Muscle of back (tissue), 13 donors: Measurements from ENCODE around the gene MIA2. TPM values are rescaled to one million over a fixed set of nuclear protein-coding genes. Genes with fewer than 3 reads are reported as not detected.
"Not testable (repeated sequence)": the region's sequence is repeated elsewhere in the genome, so short reads cannot be mapped to it uniquely, and the experiment has no call there.

Experiments used
- DNase-seq, 3 donors: peaks; one replicate each; pipeline versions ENCODE4 v3.0.0 to v3.0.0-alpha.2; 2013
- long read RNA-seq, 9 donors: transcript quantifications; one replicate each; lab custom pipeline, GENCODE V29; 2026
- polyA plus RNA-seq, 10 donors: library from polyadenylated mRNA; unstranded; fragments of 120-200 nt; gene quantifications; one replicate each; pipeline ENCODE4 v1.2.1, GENCODE V29; 2013; ENCODE audit not compliant: insufficient read length in 10 of 10

The MIA2 gene, protein sequence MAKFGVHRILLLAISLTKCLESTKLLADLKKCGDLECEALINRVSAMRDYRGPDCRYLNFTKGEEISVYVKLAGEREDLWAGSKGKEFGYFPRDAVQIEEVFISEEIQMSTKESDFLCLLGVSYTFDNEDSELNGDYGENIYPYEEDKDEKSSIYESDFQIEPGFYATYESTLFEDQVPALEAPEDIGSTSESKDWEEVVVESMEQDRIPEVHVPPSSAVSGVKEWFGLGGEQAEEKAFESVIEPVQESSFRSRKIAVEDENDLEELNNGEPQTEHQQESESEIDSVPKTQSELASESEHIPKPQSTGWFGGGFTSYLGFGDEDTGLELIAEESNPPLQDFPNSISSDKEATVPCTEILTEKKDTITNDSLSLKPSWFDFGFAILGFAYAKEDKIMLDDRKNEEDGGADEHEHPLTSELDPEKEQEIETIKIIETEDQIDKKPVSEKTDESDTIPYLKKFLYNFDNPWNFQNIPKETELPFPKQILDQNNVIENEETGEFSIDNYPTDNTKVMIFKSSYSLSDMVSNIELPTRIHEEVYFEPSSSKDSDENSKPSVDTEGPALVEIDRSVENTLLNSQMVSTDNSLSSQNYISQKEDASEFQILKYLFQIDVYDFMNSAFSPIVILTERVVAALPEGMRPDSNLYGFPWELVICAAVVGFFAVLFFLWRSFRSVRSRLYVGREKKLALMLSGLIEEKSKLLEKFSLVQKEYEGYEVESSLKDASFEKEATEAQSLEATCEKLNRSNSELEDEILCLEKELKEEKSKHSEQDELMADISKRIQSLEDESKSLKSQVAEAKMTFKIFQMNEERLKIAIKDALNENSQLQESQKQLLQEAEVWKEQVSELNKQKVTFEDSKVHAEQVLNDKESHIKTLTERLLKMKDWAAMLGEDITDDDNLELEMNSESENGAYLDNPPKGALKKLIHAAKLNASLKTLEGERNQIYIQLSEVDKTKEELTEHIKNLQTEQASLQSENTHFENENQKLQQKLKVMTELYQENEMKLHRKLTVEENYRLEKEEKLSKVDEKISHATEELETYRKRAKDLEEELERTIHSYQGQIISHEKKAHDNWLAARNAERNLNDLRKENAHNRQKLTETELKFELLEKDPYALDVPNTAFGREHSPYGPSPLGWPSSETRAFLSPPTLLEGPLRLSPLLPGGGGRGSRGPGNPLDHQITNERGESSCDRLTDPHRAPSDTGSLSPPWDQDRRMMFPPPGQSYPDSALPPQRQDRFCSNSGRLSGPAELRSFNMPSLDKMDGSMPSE (N-terminal part only)
- 10 to 100 TPM; 15.0 to 24.5 (median 16.9) TPM for polyA plus RNA-seq
- long read RNA-seq, donor 1, partial matches to known transcripts = 0 of 1 reads
- long read RNA-seq, donor 1, other reads (novel, unspliced or antisense) = 0 of 1 reads
- long read RNA-seq, donor 2 = 0 reads
- long read RNA-seq, donor 3 = 0 reads
- long read RNA-seq, donor 4 = 0 reads
- long read RNA-seq, donor 5, partial matches to known transcripts = 0 of 2 reads
- long read RNA-seq, donor 5, other reads (novel, unspliced or antisense) = 0 of 2 reads
- long read RNA-seq, donor 6, partial matches to known transcripts = 0 of 1 reads
- long read RNA-seq, donor 6, other reads (novel, unspliced or antisense) = 0 of 1 reads
- long read RNA-seq, donor 7 = 0 reads
- long read RNA-seq, donor 8 = 0 reads
- long read RNA-seq, donor 9 = 0 reads

GRCh38 chr14:39233680-39234326 is at the start of gene MIA2:
MIA2 (plus strand) TSS chr14:39233915; CDS start chr14:39234115, 200 bp downstream.
- DNase-seq = no peak

DNA sequence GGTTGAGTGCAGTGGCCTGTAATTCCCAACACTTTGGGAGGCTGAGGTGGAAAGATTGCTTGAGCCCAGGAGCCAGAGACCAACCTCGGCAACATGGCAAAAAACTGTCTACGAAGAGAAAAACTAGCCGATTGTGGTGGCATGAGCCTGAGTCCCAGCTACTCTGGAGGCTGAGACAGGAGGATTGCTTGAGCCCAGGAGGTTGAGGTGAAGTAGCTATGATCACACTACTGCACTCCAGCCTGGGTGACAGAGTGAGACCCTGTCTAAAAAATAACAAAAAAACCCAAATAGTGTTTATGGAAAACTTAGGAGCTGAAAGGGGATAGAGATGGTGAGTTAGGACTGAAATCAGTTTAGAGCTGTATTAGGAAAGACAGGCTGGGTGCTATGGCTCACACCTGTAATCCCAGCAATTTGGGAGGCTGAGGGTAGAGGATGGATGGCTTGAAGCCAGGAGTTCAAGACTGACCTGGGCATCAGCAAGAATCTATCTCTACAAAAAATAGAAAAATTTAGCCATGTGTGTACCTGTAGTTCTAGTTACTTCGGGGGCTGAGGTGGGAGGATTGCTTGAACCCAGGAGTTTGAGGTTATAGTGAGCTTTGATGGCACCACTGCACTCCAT is 49.0 kb upstream of the MIA2 start:
- no peak for DNase-seq

GRCh38 chr14:39185256-39186049 is 48.3 kb upstream of the MIA2 start:
- DNase-seq = no peak

DNA sequence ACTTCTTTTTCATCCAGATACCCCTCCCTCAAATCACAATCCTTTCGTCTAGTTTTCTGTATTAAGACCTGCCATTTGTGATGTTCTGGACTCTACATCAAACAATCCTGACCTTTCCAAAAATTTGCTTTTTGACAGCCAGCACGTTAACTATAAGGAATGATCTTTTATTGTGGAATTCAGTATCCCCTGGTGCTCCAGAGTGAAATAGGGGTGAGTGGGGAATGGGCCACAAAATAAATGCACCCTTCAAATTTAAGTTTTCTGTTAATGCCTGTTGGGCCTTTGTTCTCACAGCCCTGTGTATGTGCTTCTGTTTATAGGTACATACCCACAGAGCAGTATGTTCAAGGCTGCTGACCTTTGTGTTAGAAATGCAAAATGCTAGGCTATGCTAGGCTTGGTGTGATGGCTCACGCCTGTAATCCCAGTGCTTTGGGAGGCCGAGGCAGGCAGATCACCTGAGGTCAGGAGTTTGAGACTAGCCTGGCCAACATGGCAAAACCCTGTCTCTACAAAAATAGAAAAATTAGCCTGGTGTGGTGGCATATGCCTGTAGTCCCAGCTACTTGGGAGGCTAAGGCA is 46.7 kb upstream of the MIA2 start:
- no peak for DNase-seq

GRCh38 chr14:39203659-39204606 is 29.8 kb upstream of the MIA2 start:
- no peak for DNase-seq

DNA sequence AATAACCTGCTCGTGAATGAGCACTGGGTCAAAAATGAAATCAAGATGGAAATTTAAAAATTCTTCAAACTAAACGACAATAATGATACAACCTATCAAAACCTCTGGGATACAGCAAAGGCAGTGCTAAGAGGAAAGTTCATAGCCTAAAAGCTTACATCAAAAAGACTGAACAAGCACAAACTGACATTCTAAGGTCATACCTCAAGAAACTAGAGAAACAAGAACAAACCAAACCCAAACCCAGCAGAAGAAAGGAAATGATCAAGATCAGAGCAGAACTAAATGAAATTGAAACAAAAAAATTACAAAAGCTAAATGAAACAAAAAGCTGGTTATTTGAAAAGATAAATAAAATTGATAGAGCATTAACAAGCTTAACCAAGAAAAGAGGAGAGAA is 26.3 kb upstream of the MIA2 start:
- not testable (repeated sequence) for DNase-seq

DNA sequence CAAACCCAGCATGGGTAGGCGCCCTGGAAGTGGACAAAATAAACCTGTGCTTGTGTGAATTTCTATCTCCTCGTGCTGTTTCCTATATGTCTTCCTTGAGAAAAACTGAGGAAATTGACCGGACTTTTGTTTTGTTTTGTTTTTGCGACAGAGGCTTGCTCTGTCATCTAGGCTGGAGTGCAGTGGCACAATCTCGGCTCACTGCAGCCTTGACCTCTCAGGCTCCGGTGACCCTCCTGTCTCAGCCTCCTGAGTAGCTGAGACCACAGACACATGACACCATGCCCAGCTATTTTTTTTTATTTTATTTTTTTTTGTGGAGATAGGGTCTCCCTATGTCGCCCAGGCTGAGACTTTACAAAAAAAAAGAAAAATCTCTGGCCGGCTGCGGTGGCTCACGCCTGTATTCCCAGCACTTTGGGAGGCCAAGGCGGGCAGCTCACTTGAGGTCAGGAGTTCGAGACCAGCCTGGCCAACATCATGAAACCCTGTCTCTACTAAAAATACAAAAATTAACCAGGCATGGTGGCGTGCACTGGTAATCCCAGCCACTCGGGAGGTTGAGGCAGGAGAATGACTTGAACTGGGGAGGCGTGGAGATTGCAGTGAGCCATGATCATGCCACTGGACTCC is 22.5 kb upstream of the MIA2 start:
- DNase-seq = no peak

GRCh38 chr14:39212034-39212433 is 21.7 kb upstream of the MIA2 start:
- DNase-seq = no peak

- DNase-seq = no peak
Observed at GRCh38 chr14:39212693-39213092, 21.0 kb upstream of the MIA2 start.

- no peak for DNase-seq
Observed at GRCh38 chr14:39217214-39217879, 16.4 kb upstream of the MIA2 start.

- DNase-seq = peak in 1 of 3 donors; percentile 14
Observed at GRCh38 chr14:39218171-39218769, 15.4 kb upstream of the MIA2 start.

DNA sequence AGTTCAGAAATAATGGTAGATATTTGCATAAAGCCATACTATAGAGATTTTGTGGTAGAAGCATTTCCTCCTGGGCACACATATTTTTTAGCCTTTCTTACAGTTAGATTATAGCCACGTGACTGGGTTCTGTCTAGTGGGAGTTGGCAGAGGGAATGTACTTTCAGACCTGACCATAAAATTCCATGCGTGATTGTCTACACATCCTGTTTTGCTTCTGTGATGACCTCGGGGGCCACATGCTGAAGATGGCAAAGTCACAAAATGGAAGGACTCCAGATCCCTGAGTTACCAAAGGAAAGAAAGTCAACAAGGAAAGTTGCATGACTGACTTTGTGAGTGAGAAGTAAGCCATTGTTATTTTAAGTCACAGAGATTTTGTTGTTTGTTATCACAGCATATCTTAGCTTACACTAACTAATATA is 14.6 kb upstream of the MIA2 start:
- no peak for DNase-seq

DNA sequence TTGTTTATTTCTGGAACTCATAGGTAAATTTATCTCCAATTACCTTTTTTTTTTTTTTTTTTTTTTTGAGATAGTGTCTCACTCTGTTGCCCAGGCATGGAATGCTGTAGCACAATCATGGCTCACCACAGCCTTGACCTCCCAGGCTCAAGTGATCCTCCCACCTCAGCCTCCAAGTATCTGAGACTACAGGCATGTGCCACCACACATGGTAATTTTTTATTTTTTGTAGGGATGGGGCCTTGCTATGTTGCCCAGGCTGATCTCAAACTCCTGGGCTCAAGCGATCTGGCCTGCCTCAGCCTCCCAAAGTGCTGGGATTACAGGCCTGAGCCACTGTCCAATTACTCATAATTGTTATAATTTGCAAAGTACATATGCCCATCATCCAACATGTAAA is 13.2 kb upstream of the MIA2 start:
- not testable (repeated sequence) for DNase-seq

DNA sequence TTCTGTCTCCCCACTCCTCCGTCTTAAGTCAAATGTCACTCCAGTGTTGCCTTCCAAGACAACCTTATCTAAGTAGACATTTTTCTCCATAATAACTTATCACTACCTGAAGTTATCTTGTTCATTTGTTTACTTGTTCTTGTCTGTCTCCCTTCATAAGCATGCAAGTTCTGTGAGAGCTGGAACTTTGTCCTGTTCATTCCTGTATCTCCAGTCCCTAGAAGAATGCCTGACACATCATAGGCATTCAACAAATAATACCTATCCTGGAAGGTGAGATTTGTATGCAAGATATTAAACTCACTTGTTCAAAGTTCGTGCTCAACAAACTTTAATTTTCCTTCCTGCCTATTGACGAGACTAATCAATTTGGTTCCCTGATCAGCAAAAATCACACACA is 5.7 kb upstream of the MIA2 start:
- DNase-seq = no peak

- no peak for DNase-seq
Observed at GRCh38 chr14:39228509-39229221, 5.0 kb upstream of the MIA2 start.

- DNase-seq = no peak
Observed at GRCh38 chr14:39229222-39229543, 4.5 kb upstream of the MIA2 start.
